ENCODE data around the gene PSPC1.

GRCh38 chr13:19766591-19766990, 16.2 kb downstream of the PSPC1 start:
- TF ChIP-seq CTCF (IDR thresholded peaks at IDR 0.05) (no peak), POLR2A (IDR thresholded peaks at IDR 0.05) (no peak)
